Panc1 (cell line): ENCODE data around the gene FBXL17. TPM values are rescaled to one million over a fixed set of nuclear protein-coding genes. Genes with fewer than 3 reads are reported as not detected.

ENCODE experiments used
- ATAC-seq: fragments of 200-7000 bp; cut with Tn5 transposase; 2 replicates; pipeline ENCODE4 v1.9.1; 2020; ENCODE audit warnings: mild to moderate bottlenecking, moderate library complexity
- BruUV-seq: library from RNA; stranded (reverse); fragments of 400-500 nt; replicated peaks from 2 replicates; lab custom pipeline; 2021; lab: Mats Ljungman, UMichigan
- CTCF ChIA-PET: fragments of 300-600 bp; sonication (Branson Sonifier 250); formaldehyde crosslinking; loops from one replicate; lab custom pipeline; 2022; ENCODE audit warnings: antibody characterized with exemption; lab: Charles Lee
- POLR2A ChIA-PET: fragments of 300-600 bp; sonication (Branson Sonifier 250); formaldehyde crosslinking; loops from one replicate; lab custom pipeline; 2022; ENCODE audit warnings: antibody characterized with exemption; lab: Charles Lee
- DNase-seq: peaks from one replicate; pipeline ENCODE4 v3.0.0-alpha.2; 2010; ENCODE audit warnings: low read depth, low spot score
- H3K27ac ChIP-seq: 2 replicates; pipeline ENCODE4 v1.5.1; 2011; ENCODE audit warnings: mild to moderate bottlenecking, low read length, inconsistent platforms
- H3K27me3 ChIP-seq: fragments of 200-500 bp; sonication (Bioruptor generic); 2 replicates; pipeline ENCODE4 v1.6.0; 2014; ENCODE audit warnings: low read length, inconsistent platforms; ENCODE audit not compliant: control insufficient read depth, insufficient read depth
- H3K36me3 ChIP-seq: fragments of 200-500 bp; sonication (Bioruptor generic); 2 replicates; pipeline ENCODE4 v1.5.1; 2014; ENCODE audit warnings: inconsistent platforms, mild to moderate bottlenecking, low read length, moderate library complexity; ENCODE audit not compliant: control insufficient read depth, insufficient read depth
- H3K4me1 ChIP-seq: 2 replicates; pipeline ENCODE4 v1.5.1; 2011; ENCODE audit warnings: inconsistent platforms, mild to moderate bottlenecking, low read length, moderate library complexity; ENCODE audit not compliant: control insufficient read depth, insufficient read depth
- H3K4me3 ChIP-seq, 2 experiments: 2 replicates each; pipeline ENCODE4 v1.5.1; 2011 to 2012; ENCODE audit warnings: low read depth in 2 of 2, low read length in 2 of 2, mild to moderate bottlenecking in 2 of 2, inconsistent platforms in 1 of 2, moderate library complexity in 1 of 2
- H3K9me3 ChIP-seq: fragments of 200-500 bp; sonication (Bioruptor generic); 2 replicates; pipeline ENCODE4 v1.5.1; 2014; ENCODE audit warnings: low read depth, mild to moderate bottlenecking, inconsistent platforms, low read length, moderate library complexity; ENCODE audit not compliant: control insufficient read depth, insufficient read depth
- CTCF ChIP-seq: fragments of 450-650 bp; IDR thresholded peaks from 2 replicates; pipeline ENCODE4 v1.5.1; 2017; ENCODE audit warnings: mild to moderate bottlenecking
- POLR2AphosphoS5 ChIP-seq: IDR thresholded peaks from 2 replicates; pipeline ENCODE4 v1.6.1; 2012; ENCODE audit warnings: mild to moderate bottlenecking, low read depth, low read length, moderate library complexity
- REST ChIP-seq, 2 experiments: IDR thresholded peaks; 2 replicates each; pipeline ENCODE4 v1.6.1; 2011 to 2012; ENCODE audit warnings: low read depth in 2 of 2, control low read depth in 1 of 2, low read length in 1 of 2, mild to moderate bottlenecking in 1 of 2, moderate library complexity in 1 of 2; ENCODE audit not compliant: insufficient read depth in 1 of 2
- SIN3A ChIP-seq: IDR thresholded peaks from 2 replicates; pipeline ENCODE4 v1.6.1; 2012; ENCODE audit warnings: low read depth, mild to moderate bottlenecking, low read length, moderate library complexity, borderline replicate concordance; ENCODE audit not compliant: insufficient read depth
- TCF7L2 ChIP-seq: IDR thresholded peaks from 2 replicates; pipeline ENCODE4 v1.6.1; 2011; ENCODE audit warnings: mild to moderate bottlenecking, low read depth, low read length, inconsistent platforms
- in situ Hi-C: cut with HindIII; loops from 2 replicates; pipeline ENCODE4 v1.10.0; 2016; ENCODE audit warnings: low sequenced_read_pairs, low pct_unique_long_range_greater_than_20kb
- intact Hi-C: fragments of 100-400 bp; cut with micrococcal nuclease; formaldehyde crosslinking; loops from one replicate; pipeline ENCODE4 v1.10.0; 2022; ENCODE audit not compliant: unreplicated experiment
- total RNA-seq: library from RNA; stranded (reverse); gene quantifications from one replicate; pipeline ENCODE4 v1.2.1, GENCODE V29; 2021; ENCODE audit not compliant: unreplicated experiment

FBXL17 gene
- total RNA-seq, 1 experiment from 2014 or later, result 17.4 TPM

DNA sequence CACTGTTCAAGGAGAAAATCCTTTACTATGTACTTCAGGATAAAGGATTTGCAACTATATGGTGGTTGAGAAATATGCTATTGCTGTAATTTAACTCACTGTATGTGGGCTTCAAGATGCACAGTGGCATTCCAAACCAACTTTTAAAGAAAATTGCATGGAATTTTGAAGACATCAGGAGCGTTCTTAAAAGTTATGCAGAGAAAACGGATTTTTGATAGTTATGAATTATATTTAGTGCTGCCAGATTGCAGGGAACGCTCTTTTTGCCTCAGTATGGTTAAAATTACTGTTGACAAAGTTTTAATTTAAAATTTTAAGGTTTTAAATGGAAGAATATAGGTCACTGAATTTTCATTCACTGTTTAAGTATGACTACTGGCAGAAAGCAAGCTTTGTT is 375.1 kb downstream of the FBXL17 start:
- H3K36me3 ChIP-seq, result no peaks in the 10 kb centered on the region
- ATAC-seq, result no peak
- DNase-seq, result no peak
- TF ChIP-seq TCF7L2 (no peak), REST (IDR thresholded peaks at IDR 0.05; ENCODE audit: insufficient read depth in 1 of 2, low read depth in 2 of 2, low read length in 1 of 2) (no peak)
- H3K27me3 ChIP-seq, result no peaks in the 10 kb centered on the region
- no peak overlapping the region for H3K27ac ChIP-seq
- ChIA-PET CTCF (no interaction called here), POLR2A (no interaction called here)
- BruUV-seq, result no TSS peak
- no peaks in the 10 kb centered on the region for H3K4me1 ChIP-seq
- no peaks in the 10 kb centered on the region for H3K9me3 ChIP-seq
- H3K4me3 ChIP-seq, result no peak overlapping the region
- intact Hi-C loops, result no loop called here
- in situ Hi-C loops, result no loop called here

DNA sequence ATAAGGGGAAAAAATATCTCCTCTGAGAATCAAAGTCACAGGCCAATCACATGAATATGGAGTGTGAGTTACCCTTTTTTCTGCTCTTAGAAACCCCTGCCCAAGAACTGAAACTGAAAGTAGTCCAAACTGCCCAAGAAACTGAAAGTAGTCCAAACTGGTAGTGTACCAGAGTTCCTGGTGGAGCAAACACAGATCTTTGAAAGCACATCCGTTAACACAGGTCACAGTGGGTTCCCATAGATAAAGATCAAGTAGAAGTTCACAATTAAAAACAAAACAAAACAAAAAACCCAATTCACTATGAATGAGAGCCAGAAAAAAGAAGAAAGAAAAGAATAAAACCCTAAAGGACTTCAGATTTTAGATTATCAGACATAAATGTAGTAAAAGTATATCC is 378.7 kb downstream of the FBXL17 start:
- intact Hi-C loops (no loop called here), in situ Hi-C loops (no loop called here)
- DNase-seq (peak; percentile 12), ATAC-seq (no peak; the same call in 1 of the 2 replicates)
- Histone ChIP-seq H3K27me3 (no peaks in the 10 kb centered on the region), H3K36me3 (no peaks in the 10 kb centered on the region), H3K9me3 (no peaks in the 10 kb centered on the region), H3K27ac (no peak overlapping the region), H3K4me3 (peak overlapping the region in 1 of 2 experiments; percentile 10; a peak in 1 of 4 replicates), H3K4me1 (no peaks in the 10 kb centered on the region)
- TF ChIP-seq POLR2AphosphoS5 (no peak), CTCF (no peak), REST (IDR thresholded peaks at IDR 0.05; ENCODE audit: insufficient read depth in 1 of 2, low read depth in 2 of 2, low read length in 1 of 2) (no peak), TCF7L2 (no peak), SIN3A (no peak)
- ChIA-PET POLR2A (no interaction called here), CTCF (no interaction called here)
- BruUV-seq, result no TSS peak
